ENCODE results near the gene NANOS1.

Gene NANOS1

GRCh38 chr10:119061926-119062325 is 32.4 kb downstream of the NANOS1 start:
- no peak for DNase-seq

- no peak for DNase-seq
These were observed 41.1 kb downstream of the NANOS1 start for GRCh38 chr10:119070395-119071165.

GRCh38 chr10:119073584-119073983 is 44.1 kb downstream of the NANOS1 start:
- DNase-seq, result no peak

GRCh38 chr10:119078422-119079179 is 49.1 kb downstream of the NANOS1 start:
- no peak for DNase-seq

- no peak for DNase-seq
These were observed 50.3 kb downstream of the NANOS1 start for GRCh38 chr10:119079599-119080520.

GRCh38 chr10:119080521-119081259 is 51.2 kb downstream of the NANOS1 start, which contains the start of gene EIF3A:
TSS of gene EIF3A (minus strand) at chr10:119080817. CDS start at chr10:119080676, 141 bp downstream.
- DNase-seq, result peak in 1 of 2 experiments; percentile 88

Measured in cerebellar nuclear complex (tissue), 1 donor.